ENCODE measurements around the gene DNAH14. TPM values are rescaled to one million over a fixed set of nuclear protein-coding genes. Genes with fewer than 3 reads are reported as not detected.
"Not testable (repeated sequence)": the region's sequence is repeated elsewhere in the genome, so short reads cannot be mapped to it uniquely, and the experiment has no call there.

The DNAH14 gene
- total RNA-seq, 2 experiments from 2014 or later = not detected

DNA sequence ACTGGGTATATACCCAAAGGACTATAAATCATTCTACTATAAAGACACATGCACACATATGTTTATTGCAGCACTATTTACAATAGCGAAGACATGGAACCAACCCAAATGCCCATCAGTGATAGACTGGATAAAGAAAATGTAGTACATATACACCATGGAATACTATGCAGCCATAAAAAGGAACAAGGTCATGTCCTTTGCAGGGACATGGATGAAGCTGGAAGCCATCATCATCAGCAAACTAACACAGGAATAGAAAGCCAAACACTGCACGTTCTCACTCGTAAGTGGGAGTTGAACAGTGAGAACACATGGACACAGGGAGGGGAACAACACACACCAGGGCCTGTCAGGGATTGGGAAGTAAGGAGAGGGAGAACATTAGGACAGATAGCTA, 1.8 kb upstream of the DNAH14 start:
- peak overlapping the region; percentile 26 for H3K27ac Mint-ChIP-seq
- ATAC-seq; CTCF ChIA-PET; POLR2A ChIA-PET; H3K4me1 Mint-ChIP-seq (ENCODE audit: low read depth); H3K9me3 Mint-ChIP-seq (ENCODE audit: insufficient read depth); H3K4me3 Mint-ChIP-seq; H3K36me3 Mint-ChIP-seq (ENCODE audit: low read depth); DNase-seq: not testable (repeated sequence)
- peaks cover 25% of the 10 kb centered on the region for H3K27me3 Mint-ChIP-seq (ENCODE audit: low read depth)

DNA sequence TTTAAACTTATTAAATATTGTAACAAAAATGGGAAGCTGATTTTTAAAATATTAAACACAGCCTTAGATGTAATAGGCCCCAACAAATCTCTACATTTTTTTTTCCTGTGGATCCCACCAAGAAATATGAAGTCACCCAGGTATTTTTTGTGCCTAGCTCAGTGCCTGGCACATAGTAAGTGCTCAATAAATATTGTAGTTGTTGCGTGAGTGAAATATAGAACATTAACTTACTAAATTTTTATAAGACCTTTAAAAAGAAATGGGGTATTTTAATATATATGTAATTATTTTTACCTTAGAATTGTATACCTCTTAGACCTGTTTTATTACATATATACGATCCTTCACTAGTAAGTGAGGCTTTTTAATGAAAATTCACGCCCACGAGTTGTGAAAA, 569 bp upstream of the DNAH14 start:
- no peak for DNase-seq
- POLR2A ChIA-PET = no interaction called here
- CTCF ChIA-PET = no interaction called here
- Mint-ChIP-seq H3K36me3 (ENCODE audit: low read depth) (no peaks in the 10 kb centered on the region), H3K4me3 (no peak overlapping the region), H3K27ac (no peak overlapping the region), H3K27me3 (ENCODE audit: low read depth) (peaks cover 25% of the 10 kb centered on the region), H3K4me1 (ENCODE audit: low read depth) (no peaks in the 10 kb centered on the region), H3K9me3 (ENCODE audit: insufficient read depth) (peaks cover 14% of the 10 kb centered on the region)
- ATAC-seq = no peak

DNA sequence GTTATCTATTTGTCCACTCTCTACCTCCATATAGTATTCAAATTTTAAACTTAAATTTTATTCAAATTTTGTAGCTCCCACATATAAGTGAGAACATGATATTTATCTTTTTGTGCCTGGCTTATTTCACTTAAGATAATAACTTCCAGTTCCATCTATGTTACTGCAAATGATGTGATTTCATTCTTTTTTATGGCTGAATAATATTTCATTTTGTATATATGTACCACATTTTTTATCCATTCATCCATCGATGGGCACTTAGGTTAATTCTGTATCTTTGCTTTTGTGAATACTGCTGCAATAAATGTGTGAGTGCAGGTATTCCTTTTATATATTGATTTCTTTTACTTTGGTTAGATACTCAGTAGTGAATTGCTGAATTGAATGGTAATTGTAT, 2.1 kb downstream of the DNAH14 start:
- POLR2A ChIA-PET = no interaction called here
- Mint-ChIP-seq H3K9me3 (ENCODE audit: insufficient read depth) (peaks cover 27% of the 10 kb centered on the region), H3K4me3 (no peak overlapping the region), H3K27ac (no peak overlapping the region), H3K36me3 (ENCODE audit: low read depth) (no peaks in the 10 kb centered on the region), H3K4me1 (ENCODE audit: low read depth) (no peaks in the 10 kb centered on the region), H3K27me3 (ENCODE audit: low read depth) (peaks cover 25% of the 10 kb centered on the region)
- ATAC-seq (no peak), DNase-seq (no peak)
- CTCF ChIA-PET = no interaction called here

DNA sequence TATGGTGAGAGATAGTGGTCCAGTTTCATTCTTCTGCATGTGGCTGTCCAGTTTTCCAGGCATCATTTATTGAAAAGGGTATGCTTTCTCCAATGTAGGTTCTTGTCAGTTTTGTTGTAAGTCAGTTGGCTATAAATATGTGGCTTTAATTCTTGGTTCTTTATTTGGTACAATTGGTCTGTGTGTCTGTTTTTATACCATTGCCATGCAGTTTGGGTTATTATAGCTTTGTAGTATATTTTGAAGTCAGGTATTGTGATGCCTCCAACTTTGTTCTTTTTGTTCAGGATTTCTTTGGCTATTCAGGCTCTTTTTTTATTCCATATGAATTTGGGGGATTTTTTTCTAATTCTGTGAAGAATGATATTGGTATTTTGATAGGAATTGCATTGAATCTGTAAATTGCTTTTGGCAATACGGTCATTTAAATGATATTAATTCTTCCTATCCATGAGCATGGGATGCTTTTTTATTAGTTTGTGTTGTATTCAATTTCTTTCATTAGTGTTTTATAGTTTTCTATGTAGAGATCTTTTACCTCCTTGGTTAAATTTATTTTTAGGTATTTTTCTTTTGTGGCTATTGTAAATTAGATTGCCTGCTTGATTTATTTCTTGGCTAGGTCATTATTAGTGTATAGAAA, 3.3 kb downstream of the DNAH14 start:
- Mint-ChIP-seq H3K36me3 (ENCODE audit: low read depth) (no peaks in the 10 kb centered on the region), H3K27me3 (ENCODE audit: low read depth) (peaks cover 18% of the 10 kb centered on the region), H3K4me3 (no peak overlapping the region), H3K27ac (no peak overlapping the region), H3K4me1 (ENCODE audit: low read depth) (no peaks in the 10 kb centered on the region), H3K9me3 (ENCODE audit: insufficient read depth) (peaks cover 27% of the 10 kb centered on the region)
- CTCF ChIA-PET = no interaction called here
- DNase-seq (no peak), ATAC-seq (no peak)
- POLR2A ChIA-PET = no interaction called here

DNA sequence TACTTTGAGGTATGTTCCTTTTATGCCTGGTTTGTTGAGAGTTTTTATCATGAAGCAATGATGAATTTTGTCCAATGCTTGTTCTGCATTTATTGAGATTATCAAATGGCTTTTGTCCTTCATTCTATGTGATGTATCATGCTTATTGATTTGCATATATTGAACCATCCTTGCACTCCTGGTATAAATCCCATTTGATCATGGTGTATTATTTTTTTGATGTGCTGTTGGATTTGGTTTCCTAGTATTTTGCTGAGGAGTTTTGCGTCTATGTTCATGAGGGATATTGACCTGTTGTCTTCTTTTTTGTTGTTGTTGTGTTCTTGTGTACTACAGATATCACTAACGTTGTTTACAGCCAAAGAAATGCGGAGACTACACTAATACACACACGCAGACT, 4.1 kb downstream of the DNAH14 start:
- Mint-ChIP-seq H3K27ac (no peak overlapping the region), H3K36me3 (ENCODE audit: low read depth) (no peaks in the 10 kb centered on the region), H3K4me1 (ENCODE audit: low read depth) (no peaks in the 10 kb centered on the region), H3K27me3 (ENCODE audit: low read depth) (peaks cover 15% of the 10 kb centered on the region), H3K4me3 (no peak overlapping the region), H3K9me3 (ENCODE audit: insufficient read depth) (peaks cover 27% of the 10 kb centered on the region)
- ATAC-seq (no peak), DNase-seq (no peak)
- ChIA-PET POLR2A (no interaction called here), CTCF (no interaction called here)

DNA sequence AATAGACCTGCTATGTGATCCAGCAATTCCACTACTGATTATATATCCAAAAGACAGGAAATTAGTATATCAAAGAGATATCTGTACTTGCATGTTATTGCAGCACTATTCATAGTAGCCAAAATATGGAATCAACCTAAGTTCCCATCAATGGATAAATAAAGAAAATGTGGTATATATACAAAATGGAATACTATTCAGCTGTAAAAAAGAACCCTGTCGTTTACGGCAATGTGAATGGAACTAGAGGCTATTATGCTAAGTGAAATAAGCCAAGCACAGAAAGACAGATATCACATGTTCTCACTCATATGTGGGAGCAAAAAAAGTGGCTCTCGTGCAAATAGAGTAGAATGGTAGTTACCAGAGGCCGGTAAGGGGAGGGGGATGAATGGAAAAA, 9.2 kb downstream of the DNAH14 start:
- Mint-ChIP-seq H3K36me3 (ENCODE audit: low read depth) (no peaks in the 10 kb centered on the region), H3K9me3 (ENCODE audit: insufficient read depth) (peaks cover 15% of the 10 kb centered on the region), H3K4me3 (no peak overlapping the region), H3K27ac (no peak overlapping the region), H3K27me3 (ENCODE audit: low read depth) (no peaks in the 10 kb centered on the region), H3K4me1 (ENCODE audit: low read depth) (peaks cover 2% of the 10 kb centered on the region)
- DNase-seq (no peak), ATAC-seq (no peak)
- ChIA-PET POLR2A (no interaction called here), CTCF (no interaction called here)

DNA sequence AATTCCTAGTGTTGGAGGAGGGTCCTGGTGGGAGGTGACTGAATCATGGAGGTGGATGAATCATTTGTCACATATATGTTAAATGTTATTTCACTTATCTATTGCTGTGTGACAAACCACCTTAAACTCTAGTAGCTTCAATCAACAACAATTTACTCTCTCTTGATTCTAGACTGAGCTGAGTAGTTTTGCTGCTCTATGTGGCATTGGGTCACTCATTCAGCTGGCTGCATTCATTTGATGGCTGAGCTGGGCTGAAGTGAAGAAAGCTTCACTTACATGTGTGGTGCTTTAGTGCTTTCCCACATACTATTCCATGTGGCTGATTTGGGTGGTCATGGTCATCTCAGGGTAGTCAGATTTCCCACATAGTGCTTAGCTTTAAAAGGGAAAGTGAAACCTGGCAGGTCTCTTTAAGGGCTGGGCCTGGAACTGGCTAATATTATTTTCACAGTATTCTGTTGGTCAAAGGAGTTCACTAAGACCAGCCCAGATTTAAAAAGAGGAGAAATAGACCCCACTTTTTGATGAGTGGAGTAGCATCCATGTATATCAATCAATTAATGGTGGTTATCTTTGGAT, 10.5 kb downstream of the DNAH14 start:
- ChIA-PET CTCF (interaction anchor here (0.6 to 1.2 kb wide), 2 partner anchors 17 to 28 kb away, joined by 3 to 7 read pairs; no protein-coding TSS in a partner anchor), POLR2A (no interaction called here)
- DNase-seq (no peak), ATAC-seq (no peak)
- no peaks in the 10 kb centered on the region for H3K27me3 Mint-ChIP-seq (ENCODE audit: low read depth)
- peaks cover 4% of the 10 kb centered on the region for H3K9me3 Mint-ChIP-seq (ENCODE audit: insufficient read depth)
- H3K27ac Mint-ChIP-seq = no peak overlapping the region
- H3K4me1 Mint-ChIP-seq (ENCODE audit: low read depth) = peaks cover 2% of the 10 kb centered on the region
- no peak overlapping the region for H3K4me3 Mint-ChIP-seq
- no peaks in the 10 kb centered on the region for H3K36me3 Mint-ChIP-seq (ENCODE audit: low read depth)

DNA sequence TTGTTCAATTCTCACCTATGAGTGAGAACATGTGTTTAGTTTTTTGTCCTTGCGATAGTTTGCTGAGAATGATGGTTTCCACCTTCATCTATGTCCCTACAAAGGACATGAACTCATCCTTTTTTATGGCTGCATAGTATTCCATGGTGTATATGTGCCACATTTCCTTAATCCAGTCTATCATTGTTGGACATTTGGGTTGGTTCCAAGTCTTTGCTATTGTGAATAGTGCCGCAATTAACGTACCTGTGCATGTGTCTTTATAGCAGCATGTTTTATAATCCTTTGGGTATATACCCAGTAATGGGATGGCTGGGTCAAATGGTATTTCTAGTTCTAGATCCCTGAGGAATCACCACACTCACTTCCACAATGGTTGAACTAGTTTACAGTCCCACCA, 11.3 kb downstream of the DNAH14 start:
- DNase-seq; H3K27ac Mint-ChIP-seq; ATAC-seq; H3K4me3 Mint-ChIP-seq; H3K9me3 Mint-ChIP-seq (ENCODE audit: insufficient read depth); POLR2A ChIA-PET; H3K27me3 Mint-ChIP-seq (ENCODE audit: low read depth); H3K4me1 Mint-ChIP-seq (ENCODE audit: low read depth); H3K36me3 Mint-ChIP-seq (ENCODE audit: low read depth); CTCF ChIA-PET: not testable (repeated sequence)

DNA sequence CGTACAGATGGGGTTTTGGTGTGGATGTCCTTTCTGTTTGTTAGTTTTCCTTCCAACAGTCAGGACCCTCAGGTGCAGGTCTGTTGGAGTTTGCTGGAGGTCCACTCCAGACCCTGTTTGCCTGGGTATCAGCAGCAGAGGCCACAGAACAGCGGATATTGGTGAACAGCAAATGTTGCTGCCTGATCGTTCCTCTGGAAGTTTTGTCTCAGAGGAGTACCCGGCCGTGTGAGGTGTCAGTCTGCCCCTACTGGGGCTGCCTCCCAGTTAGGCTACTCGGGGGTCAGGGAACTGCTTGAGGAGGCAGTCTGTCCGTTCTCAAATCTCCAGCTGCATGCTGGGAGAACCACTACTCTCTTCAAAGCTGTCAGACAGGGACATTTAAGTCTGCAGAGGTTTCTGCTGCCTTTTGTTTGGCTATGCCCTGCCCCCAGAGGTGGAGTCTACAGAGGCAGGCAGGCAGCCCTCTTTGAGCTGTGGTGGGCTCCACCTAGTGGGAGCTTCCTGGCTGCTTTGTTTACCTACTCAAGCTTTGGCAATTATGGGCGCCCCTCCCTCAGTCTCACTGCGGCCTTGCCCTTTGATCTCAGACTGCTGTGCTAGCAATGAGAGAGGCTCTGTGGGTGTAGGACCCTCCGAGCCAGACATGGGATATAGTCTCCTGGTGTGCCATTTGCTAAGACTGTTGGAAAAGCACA, 16.3 kb downstream of the DNAH14 start:
- H3K27ac Mint-ChIP-seq; POLR2A ChIA-PET; H3K27me3 Mint-ChIP-seq (ENCODE audit: low read depth); H3K9me3 Mint-ChIP-seq (ENCODE audit: insufficient read depth); ATAC-seq; H3K36me3 Mint-ChIP-seq (ENCODE audit: low read depth); H3K4me3 Mint-ChIP-seq; DNase-seq; H3K4me1 Mint-ChIP-seq (ENCODE audit: low read depth); CTCF ChIA-PET: not testable (repeated sequence)

DNA sequence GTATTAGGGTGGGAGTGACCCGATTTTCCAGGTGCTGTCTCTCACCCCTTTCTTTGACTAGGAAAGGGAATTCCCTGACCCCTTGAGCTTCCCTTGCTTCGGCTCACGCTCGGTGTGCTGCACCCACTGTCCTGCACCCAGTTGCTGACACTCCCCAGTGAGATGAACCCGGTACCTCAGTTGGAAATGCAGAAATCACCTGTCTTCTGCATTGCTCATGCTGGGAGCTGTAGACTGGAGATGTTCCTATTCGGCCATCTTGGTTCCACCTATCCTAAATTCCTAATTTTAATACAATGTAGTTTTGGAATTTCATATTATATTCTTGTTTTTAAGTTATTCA, 16.8 kb downstream of the DNAH14 start:
- POLR2A ChIA-PET; H3K27me3 Mint-ChIP-seq (ENCODE audit: low read depth); H3K4me1 Mint-ChIP-seq (ENCODE audit: low read depth); H3K9me3 Mint-ChIP-seq (ENCODE audit: insufficient read depth); H3K27ac Mint-ChIP-seq; ATAC-seq; CTCF ChIA-PET; H3K36me3 Mint-ChIP-seq (ENCODE audit: low read depth); H3K4me3 Mint-ChIP-seq; DNase-seq: not testable (repeated sequence)

DNA sequence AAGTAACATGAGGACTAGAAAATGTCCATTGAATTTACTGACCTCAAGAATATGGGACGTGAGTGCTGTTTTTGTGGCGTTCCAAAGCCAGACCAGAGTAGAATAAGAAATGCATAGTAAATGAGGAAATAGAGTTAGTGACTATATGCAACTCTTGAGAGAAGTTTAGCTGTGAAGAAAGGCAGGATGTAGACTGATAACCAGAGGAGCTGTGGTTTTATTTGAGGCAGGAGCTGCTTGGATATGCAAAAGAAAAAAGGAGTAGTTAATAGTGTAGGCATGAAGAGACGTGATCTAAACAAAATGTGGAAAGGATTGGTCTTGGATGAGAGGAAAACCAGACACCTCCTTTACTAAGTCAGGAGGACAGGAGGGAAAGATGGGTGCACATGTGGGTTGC, 28.2 kb downstream of the DNAH14 start:
- POLR2A ChIA-PET = no interaction called here
- DNase-seq (no peak), ATAC-seq (no peak)
- H3K27me3 Mint-ChIP-seq (ENCODE audit: low read depth) = peaks cover under 1% of the 10 kb centered on the region
- H3K36me3 Mint-ChIP-seq (ENCODE audit: low read depth) = no peaks in the 10 kb centered on the region
- CTCF ChIA-PET = interaction anchor here (0.8 kb wide), 1 partner anchor 9 kb away, joined by 3 read pairs; no protein-coding TSS in a partner anchor
- no peak overlapping the region for H3K27ac Mint-ChIP-seq
- H3K9me3 Mint-ChIP-seq (ENCODE audit: insufficient read depth) = no peaks in the 10 kb centered on the region
- H3K4me3 Mint-ChIP-seq = no peak overlapping the region
- H3K4me1 Mint-ChIP-seq (ENCODE audit: low read depth) = no peaks in the 10 kb centered on the region

DNA sequence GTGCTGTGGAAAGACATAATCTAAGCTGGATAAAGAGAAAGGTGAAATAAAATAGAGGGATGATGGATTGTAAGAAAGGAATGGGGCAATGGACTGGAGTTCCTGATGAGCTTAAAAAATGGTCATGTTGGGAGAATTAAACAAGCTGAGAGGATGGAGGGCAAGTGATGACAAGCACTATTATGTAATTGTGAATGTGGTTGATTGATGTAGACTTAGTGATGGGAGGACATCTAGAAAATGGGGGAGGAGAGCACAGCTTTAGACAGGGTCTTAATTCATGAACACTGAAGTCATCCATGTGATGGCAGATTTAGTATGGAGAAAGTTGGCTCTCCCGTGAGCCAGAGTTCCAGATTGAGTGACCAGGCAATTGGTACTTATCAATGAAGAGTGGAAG, 29.0 kb downstream of the DNAH14 start:
- DNase-seq = no peak
- ChIA-PET POLR2A (no interaction called here), CTCF (no interaction called here)
- Mint-ChIP-seq H3K36me3 (ENCODE audit: low read depth) (no peaks in the 10 kb centered on the region), H3K27me3 (ENCODE audit: low read depth) (peaks cover 2% of the 10 kb centered on the region), H3K27ac (no peak overlapping the region), H3K4me3 (no peak overlapping the region), H3K4me1 (ENCODE audit: low read depth) (no peaks in the 10 kb centered on the region), H3K9me3 (ENCODE audit: insufficient read depth) (no peaks in the 10 kb centered on the region)
- no peak for ATAC-seq

DNA sequence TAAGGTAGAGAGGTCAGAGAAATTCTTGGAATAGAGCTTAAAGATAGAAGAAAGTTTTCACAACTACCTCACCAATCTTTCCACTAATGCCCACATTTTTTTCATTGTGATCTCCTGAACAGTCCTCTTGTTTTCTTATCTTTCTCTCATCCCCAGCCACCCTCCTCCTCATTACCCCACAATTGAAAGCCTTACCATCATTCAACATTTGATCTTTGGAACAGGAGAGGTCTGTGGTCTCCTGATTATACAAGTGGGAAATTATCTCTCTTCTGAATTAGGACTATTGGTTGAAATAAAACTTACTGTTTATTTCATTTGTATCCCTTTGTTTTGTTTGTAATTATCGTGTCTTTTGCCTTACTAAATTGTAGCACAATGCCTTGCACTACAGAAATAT, 29.6 kb downstream of the DNAH14 start:
- ATAC-seq = no peak
- no peak overlapping the region for H3K27ac Mint-ChIP-seq

More for the DNA sequence above, 29.6 kb downstream of the DNAH14 start:
- H3K36me3 Mint-ChIP-seq (ENCODE audit: low read depth) = no peaks in the 10 kb centered on the region
- no peak overlapping the region for H3K4me3 Mint-ChIP-seq
- peaks cover 2% of the 10 kb centered on the region for H3K27me3 Mint-ChIP-seq (ENCODE audit: low read depth)
- ChIA-PET POLR2A (no interaction called here), CTCF (no interaction called here)
- DNase-seq = no peak
- H3K4me1 Mint-ChIP-seq (ENCODE audit: low read depth) = no peaks in the 10 kb centered on the region
- no peaks in the 10 kb centered on the region for H3K9me3 Mint-ChIP-seq (ENCODE audit: insufficient read depth)

Measured in activated CD8-positive, alpha-beta T cell treated with anti-CD3 and anti-CD28 coated beads, Interleukin-2, amount 10 ng/mL, durations not matched to agents 7 days and 5 days (primary cell).